ENCODE data around the gene RASA3. TPM values are rescaled to one million over a fixed set of nuclear protein-coding genes. Genes with fewer than 3 reads are reported as not detected.
"Not testable (repeated sequence)": the region's sequence is repeated elsewhere in the genome, so short reads cannot be mapped to it uniquely, and the experiment has no call there.

The RASA3 gene
- total and polyA plus RNA-seq, 10 of the 15 experiments (the other 5 are each of a cell fraction or from before 2014, with no cell fraction given), result 0.79 to 33.9 (median 17.6) TPM

DNA sequence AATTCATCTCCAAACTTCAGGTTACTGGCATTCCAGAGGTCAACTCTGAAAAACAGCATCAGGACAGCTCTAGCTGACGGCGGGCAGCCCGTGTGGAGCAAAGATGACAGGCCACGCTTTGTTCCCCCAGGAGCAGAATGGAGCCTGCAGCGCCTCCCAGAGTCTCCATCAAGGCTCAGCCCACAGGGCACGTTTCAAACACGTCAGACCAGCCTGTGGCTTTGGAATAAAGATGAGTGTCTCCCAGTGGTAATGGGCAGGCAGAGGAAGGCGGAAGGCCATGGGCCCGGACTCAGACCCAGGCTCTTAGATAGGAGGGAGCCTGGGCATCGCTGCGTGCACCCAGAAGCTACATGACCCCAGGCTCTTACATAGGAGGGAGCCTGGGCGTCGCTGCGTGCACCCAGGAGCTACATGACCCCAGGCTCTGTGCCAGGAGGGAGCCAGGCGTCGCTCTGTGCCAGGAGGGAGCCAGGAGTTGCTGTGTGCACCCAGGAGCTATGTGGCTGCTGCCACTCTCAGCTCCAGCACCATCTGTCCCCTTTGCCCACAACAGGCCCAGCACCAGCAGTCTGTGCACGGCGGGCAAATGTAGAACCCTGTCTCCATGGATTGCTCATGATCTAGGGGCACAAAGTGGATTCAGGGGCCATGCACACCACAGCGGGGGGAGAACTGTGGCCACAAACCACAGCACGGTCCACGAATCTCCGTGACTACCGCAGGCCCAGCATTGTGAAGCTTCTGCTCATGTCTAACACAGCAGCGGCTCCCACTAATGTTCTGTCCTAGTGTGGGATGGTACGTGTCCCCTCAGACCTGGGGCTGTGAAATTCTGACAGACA is 110.7 kb downstream of the RASA3 start (continued):
- TF ChIP-seq ETV6 (conservative IDR thresholded peaks at IDR 0.05 in 1 of 2, IDR thresholded peaks at IDR 0.05 in 1 of 2; ENCODE audit: borderline replicate concordance in 1 of 2, low read depth in 1 of 2) (no peak), PML (IDR thresholded peaks at IDR 0.05; ENCODE audit: low read length) (no peak)

GRCh38 chr13:114020750-114021463 is 111.5 kb downstream of the RASA3 start:
- DNase-seq (ENCODE audit: low read depth, low spot score) (no peak), FAIRE-seq (no peak), ATAC-seq (no peak)
- intact Hi-C loops (cut with micrococcal nuclease; ENCODE audit: unreplicated experiment) (no loop called here), in situ Hi-C loops (cut with MboI) (no loop called here)
- H3K79me2 ChIP-seq (ENCODE audit: control insufficient read depth, insufficient read depth, low read length), result no peaks in the 10 kb centered on the region
- no peaks in the 10 kb centered on the region for H3K9me3 ChIP-seq (replicated peaks; ENCODE audit: control insufficient read depth, insufficient read depth, low read length)
- WGBS (ENCODE audit: insufficient coverage, insufficient replicate concordance, low lambda C conversion rate, missing lambda C conversion rate), result 89% methylated on average over 23 of the region's 32 CpGs
- no peak overlapping the region for H3K9ac ChIP-seq (ENCODE audit: control insufficient read depth, insufficient read depth, low read length)
- H3K4me3 ChIP-seq, result no peak overlapping the region
- ChIA-PET RAD21 (ENCODE audit: unreplicated experiment) (no interaction called here), SMC1A (ENCODE audit: uncharacterized antibody, unreplicated experiment) (no interaction called here), POLR2A (no interaction called here), CTCF (no interaction called here)
- no peak for TF ChIP-seq IKZF1 (conservative IDR thresholded peaks at IDR 0.05)
- no peak for TF ChIP-seq MYB (IDR thresholded peaks at IDR 0.05; ENCODE audit: borderline replicate concordance, low read depth, low read length)
- no peak for TF ChIP-seq EGR1 (IDR thresholded peaks at IDR 0.05; ENCODE audit: borderline replicate concordance in 1 of 2, low read depth in 2 of 2, low read length in 2 of 2)
- no peak for TF ChIP-seq ATF7 (IDR thresholded peaks at IDR 0.05; ENCODE audit: low read depth)
- TF ChIP-seq CTCF (IDR thresholded peaks at IDR 0.05 in 2 of 3, conservative IDR thresholded peaks at IDR 0.05 in 1 of 3; ENCODE audit: control insufficient read depth in 2 of 3, extremely low read depth in 1 of 3, insufficient read depth in 1 of 3, low read depth in 3 of 3, low read length in 3 of 3), result no peak
- TF ChIP-seq BRCA1 (IDR thresholded peaks at IDR 0.05; ENCODE audit: low read depth, low read length), result no peak
- peaks cover 19% of the 10 kb centered on the region for H3K4me1 ChIP-seq (ENCODE audit: control insufficient read depth, insufficient read depth, low read length)
- no peaks in the 10 kb centered on the region for H4K20me1 ChIP-seq (ENCODE audit: control insufficient read depth, insufficient read depth)
- H2AFZ ChIP-seq (ENCODE audit: control insufficient read depth, low read depth, low read length), result no peak overlapping the region
- H3K27ac ChIP-seq (ENCODE audit: control insufficient read depth, insufficient read depth), result no peak overlapping the region
- H3K4me2 ChIP-seq (ENCODE audit: control insufficient read depth, insufficient read depth), result no peak overlapping the region
- no peaks in the 10 kb centered on the region for H3K27me3 ChIP-seq (replicated peaks in 1 of 2; ENCODE audit: control insufficient read depth in 2 of 2, insufficient read depth in 2 of 2, low read length in 1 of 2)
- H3K36me3 ChIP-seq (ENCODE audit: control insufficient read depth in 2 of 2, insufficient read depth in 2 of 2, low read length in 1 of 2), result peaks cover 0 to 34% of the 10 kb centered on the region in 2 experiments; a peak in 3 of 4 replicates
- BruUV-seq (replicated peaks), result no TSS peak

DNA sequence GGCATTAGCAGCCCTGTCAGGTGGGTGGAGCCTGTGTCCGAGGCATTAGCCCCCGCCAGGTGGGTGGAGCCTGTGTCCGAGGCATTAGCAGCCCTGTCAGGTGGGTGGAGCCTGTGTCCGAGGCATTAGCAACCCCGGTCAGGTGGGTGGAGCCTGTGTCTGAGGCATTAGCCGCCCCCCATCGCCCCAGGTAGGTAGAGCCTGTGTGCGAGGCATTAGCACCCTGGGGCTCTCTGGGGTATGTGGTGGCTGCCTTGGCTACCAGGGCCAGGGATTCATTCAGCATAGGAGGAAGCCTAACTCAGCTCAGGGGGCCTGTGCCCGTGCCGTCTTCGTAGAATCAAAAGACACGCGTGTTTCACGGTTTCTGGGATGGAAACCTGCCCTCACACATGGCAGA is 112.3 kb downstream of the RASA3 start:
- in situ Hi-C loops (cut with MboI); H3K79me2 ChIP-seq (ENCODE audit: control insufficient read depth, insufficient read depth, low read length); intact Hi-C loops (cut with micrococcal nuclease; ENCODE audit: unreplicated experiment); BruUV-seq (replicated peaks); DNase-seq (ENCODE audit: low read depth, low spot score); H3K9me3 ChIP-seq (replicated peaks; ENCODE audit: control insufficient read depth, insufficient read depth, low read length); SMC1A ChIA-PET (ENCODE audit: uncharacterized antibody, unreplicated experiment); RAD21 ChIA-PET (ENCODE audit: unreplicated experiment); H3K9ac ChIP-seq (ENCODE audit: control insufficient read depth, insufficient read depth, low read length); H2AFZ ChIP-seq (ENCODE audit: control insufficient read depth, low read depth, low read length); H3K27ac ChIP-seq (ENCODE audit: control insufficient read depth, insufficient read depth); ATAC-seq; H3K27me3 ChIP-seq (replicated peaks in 1 of 2; ENCODE audit: control insufficient read depth in 2 of 2, insufficient read depth in 2 of 2, low read length in 1 of 2); CTCF ChIA-PET; H4K20me1 ChIP-seq (ENCODE audit: control insufficient read depth, insufficient read depth); H3K4me2 ChIP-seq (ENCODE audit: control insufficient read depth, insufficient read depth); H3K4me3 ChIP-seq; POLR2A ChIA-PET; FAIRE-seq: not testable (repeated sequence)
- WGBS (ENCODE audit: insufficient coverage, insufficient replicate concordance, low lambda C conversion rate, missing lambda C conversion rate), result 93% methylated on average over 14 of the region's 14 CpGs
- peaks cover 11% of the 10 kb centered on the region for H3K4me1 ChIP-seq (ENCODE audit: control insufficient read depth, insufficient read depth, low read length)
- peaks cover 0 to 33% of the 10 kb centered on the region in 2 experiments; a peak in 3 of 4 replicates for H3K36me3 ChIP-seq (ENCODE audit: control insufficient read depth in 2 of 2, insufficient read depth in 2 of 2, low read length in 1 of 2)

Measured in GM12878 (cell line).